Retinal pigment epithelial cell (primary cell): ENCODE data around the gene SAC3D1.

Experiments
- DNase-seq: peaks from one replicate; pipeline ENCODE4 v3.0.0-alpha.2; 2010; ENCODE audit warnings: low read depth
- H3K4me3 ChIP-seq: 2 replicates; pipeline ENCODE4 v1.5.1; 2011; ENCODE audit warnings: mild to moderate bottlenecking, low read length, control low read depth, moderate library complexity
- CTCF ChIP-seq: conservative IDR thresholded peaks from 2 replicates; pipeline ENCODE4 v1.5.1; 2011; ENCODE audit warnings: low read depth, low read length, control low read depth, inconsistent platforms

SAC3D1 gene

DNA sequence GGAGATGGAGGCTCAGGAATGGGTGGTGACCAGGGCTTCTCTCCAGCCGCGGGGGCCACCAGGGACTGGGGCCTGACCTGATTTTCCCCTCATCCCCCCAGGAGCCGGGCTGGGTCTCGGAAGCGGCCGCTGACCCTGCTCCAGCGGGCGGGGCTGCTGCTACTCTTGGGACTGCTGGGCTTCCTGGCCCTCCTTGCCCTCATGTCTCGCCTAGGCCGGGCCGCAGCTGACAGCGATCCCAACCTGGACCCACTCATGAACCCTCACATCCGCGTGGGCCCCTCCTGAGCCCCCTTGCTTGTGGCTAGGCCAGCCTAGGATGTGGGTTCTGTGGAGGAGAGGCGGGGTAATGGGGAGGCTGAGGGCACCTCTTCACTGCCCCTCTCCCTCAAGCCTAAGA, 46.8 kb downstream of the SAC3D1 start:
- DNase-seq = no peak
- no peak for TF ChIP-seq CTCF
- no peak overlapping the region for H3K4me3 ChIP-seq

GRCh38 chr11:65089621-65090020, 48.6 kb downstream of the SAC3D1 start:
- no peak overlapping the region for H3K4me3 ChIP-seq
- no peak for DNase-seq
- TF ChIP-seq CTCF = no peak

GRCh38 chr11:65090628-65091027, 49.6 kb downstream of the SAC3D1 start:
- no peak overlapping the region for H3K4me3 ChIP-seq
- DNase-seq = no peak
- no peak for TF ChIP-seq CTCF
